ENCODE data around the gene ANKZF1. TPM values are rescaled to one million over a fixed set of nuclear protein-coding genes. Genes with fewer than 3 reads are reported as not detected.

The ANKZF1 gene
- polyA plus RNA-seq, 3 donors: 7.6 to 79.3 (median 10.4) TPM

GRCh38 chr2:219219784-219220532 lies 9.6 kb upstream of the ANKZF1 start:
- DNase-seq: no peak
- Mint-ChIP-seq H3K36me3 (peaks cover 62 to 64% of the 10 kb centered on the region in 2 donors), H3K4me1 (peaks cover 39% of the 10 kb centered on the region), H3K27ac (no peak overlapping the region), H3K9me3 (peaks cover 0 to 24% (median 11%) of the 10 kb centered on the region in 7 donors), H3K4me3 (peak overlapping the region in 1 of 2 donors; percentile 83), H3K27me3 (ENCODE audit: low read depth in 3 of 3) (peaks cover 47 to 71% (median 49%) of the 10 kb centered on the region in 3 donors)
- intact Hi-C loops (cut with micrococcal nuclease): loop anchor here (5.0 kb wide), 2 partner anchors 32 to 43 kb away; partner anchors contain the start of genes TUBA4A (in 2 of the 2), TUBA4B (in 2 of the 2), CNPPD1 (in 1 of the 2) and RETREG2 (in 1 of the 2)
- Histone ChIP-seq H3K4me3 (replicated peaks in 1 of 3; ENCODE audit: low read depth in 2 of 3, low read length in 3 of 3) (no peak overlapping the region), H3K79me2 (ENCODE audit: insufficient read depth, low read length) (no peaks in the 10 kb centered on the region), H4K20me1 (ENCODE audit: insufficient read depth, low read length) (peaks cover 64% of the 10 kb centered on the region), H3K27me3 (ENCODE audit: control insufficient read depth in 2 of 2, insufficient read depth in 2 of 2, low read length in 2 of 2) (peaks cover 0 to 59% of the 10 kb centered on the region in 2 donors), H3K4me2 (replicated peaks; ENCODE audit: extremely low read depth, low read length, poor library complexity, severe bottlenecking) (no peak overlapping the region), H3K27ac (ENCODE audit: low read depth in 1 of 2, low read length in 2 of 2) (no peak overlapping the region), H3K36me3 (replicated peaks in 1 of 2; ENCODE audit: control insufficient read depth in 1 of 2, insufficient read depth in 2 of 2, low read length in 2 of 2) (peaks cover 51 to 56% of the 10 kb centered on the region in 2 donors), H3K9ac (ENCODE audit: insufficient read depth, low read length, poor library complexity, severe bottlenecking) (no peak overlapping the region), H3K9me3 (replicated peaks in 1 of 2; ENCODE audit: control insufficient read depth in 1 of 2, insufficient read depth in 1 of 2, low read length in 2 of 2) (peaks cover 0 to 5% of the 10 kb centered on the region in 2 donors), H2AFZ (ENCODE audit: insufficient read depth, low read depth, low read length, poor library complexity, severe bottlenecking) (no peak overlapping the region), H3K4me1 (ENCODE audit: control insufficient read depth in 1 of 2, insufficient read depth in 2 of 2, low read length in 2 of 2) (peaks cover 36 to 44% of the 10 kb centered on the region in 2 donors)
- TF ChIP-seq CTCF (IDR thresholded peaks at IDR 0.05): no peak
- 100% methylated on average over 10 of the region's 18 CpGs for WGBS (ENCODE audit: insufficient coverage)

- WGBS (ENCODE audit: insufficient coverage): 90% methylated on average over 6 of the region's 19 CpGs
- Mint-ChIP-seq H3K9me3 (peaks cover 0 to 25% (median 11%) of the 10 kb centered on the region in 7 donors), H3K36me3 (peaks cover 68 to 69% of the 10 kb centered on the region in 2 donors), H3K4me3 (peak overlapping the region in 1 of 2 donors; percentile 83), H3K27ac (peak overlapping the region in 1 of 7 donors; percentile 20), H3K27me3 (ENCODE audit: low read depth in 3 of 3) (peaks cover 45 to 70% (median 47%) of the 10 kb centered on the region in 3 donors), H3K4me1 (peaks cover 47% of the 10 kb centered on the region)
- Histone ChIP-seq H3K4me3 (replicated peaks in 1 of 3; ENCODE audit: low read depth in 2 of 3, low read length in 3 of 3) (no peak overlapping the region), H3K4me2 (replicated peaks; ENCODE audit: extremely low read depth, low read length, poor library complexity, severe bottlenecking) (no peak overlapping the region), H3K79me2 (ENCODE audit: insufficient read depth, low read length) (no peaks in the 10 kb centered on the region), H2AFZ (ENCODE audit: insufficient read depth, low read depth, low read length, poor library complexity, severe bottlenecking) (no peak overlapping the region), H3K4me1 (ENCODE audit: control insufficient read depth in 1 of 2, insufficient read depth in 2 of 2, low read length in 2 of 2) (peaks cover 45 to 53% of the 10 kb centered on the region in 2 donors), H3K27me3 (ENCODE audit: control insufficient read depth in 2 of 2, insufficient read depth in 2 of 2, low read length in 2 of 2) (peaks cover 0 to 59% of the 10 kb centered on the region in 2 donors), H3K27ac (ENCODE audit: low read depth in 1 of 2, low read length in 2 of 2) (no peak overlapping the region), H4K20me1 (ENCODE audit: insufficient read depth, low read length) (peaks cover 72% of the 10 kb centered on the region), H3K9ac (ENCODE audit: insufficient read depth, low read length, poor library complexity, severe bottlenecking) (no peak overlapping the region), H3K36me3 (replicated peaks in 1 of 2; ENCODE audit: control insufficient read depth in 1 of 2, insufficient read depth in 2 of 2, low read length in 2 of 2) (peaks cover 53 to 58% of the 10 kb centered on the region in 2 donors), H3K9me3 (replicated peaks in 1 of 2; ENCODE audit: control insufficient read depth in 1 of 2, insufficient read depth in 1 of 2, low read length in 2 of 2) (peaks cover 0 to 5% of the 10 kb centered on the region in 2 donors)
- DNase-seq: no peak
- no peak for TF ChIP-seq CTCF (IDR thresholded peaks at IDR 0.05)
- intact Hi-C loops (cut with micrococcal nuclease): no loop called here
Measured at GRCh38 chr2:219220652-219221402, 8.8 kb upstream of the ANKZF1 start.

Measured in CD14-positive monocyte (primary cell).